Lower leg skin (tissue), 3 donors: Measurements from ENCODE around the gene TMEM132D.

Experiments
- CTCF ChIP-seq, 3 donors: fragments of 450-650 bp; IDR thresholded peaks; one replicate each; pipeline ENCODE4 v1.5.1; 2016; ENCODE audit warnings: antibody characterized with exemption in 3 of 3, mild to moderate bottlenecking in 3 of 3, moderate library complexity in 2 of 3
- POLR2A ChIP-seq, 2 donors: fragments of 450-650 bp; IDR thresholded peaks; one replicate each; pipeline ENCODE4 v1.6.1; 2016 to 2017; ENCODE audit warnings: antibody characterized with exemption in 2 of 2, mild to moderate bottlenecking in 1 of 2, moderate library complexity in 1 of 2

- TF ChIP-seq CTCF (IDR thresholded peaks at IDR 0.05): no peak
- TF ChIP-seq POLR2A (IDR thresholded peaks at IDR 0.05): no peak
Observed at GRCh38 chr12:129467289-129467688, 436.5 kb downstream of the TMEM132D start.
